Mucosa of descending colon (tissue), 3 donors: ENCODE data around the gene TPM2. TPM values are rescaled to one million over a fixed set of nuclear protein-coding genes. Genes with fewer than 3 reads are reported as not detected.

Experiments used
- ATAC-seq: fragments of 200-7000 bp; cut with Tn5 transposase; one replicate; pipeline ENCODE4 v1.9.1; 2020; ENCODE audit warnings: mild to moderate bottlenecking, moderate library complexity
- DNase-seq, 3 donors: peaks; one replicate each; pipeline ENCODE4 v3.0.0-alpha.2; 2020
- H3K36me3 ChIP-seq: fragments of 200-600 bp; one replicate; pipeline ENCODE4 v1.8.0; 2021; ENCODE audit warnings: low read depth, mild to moderate bottlenecking
- H3K4me1 ChIP-seq: fragments of 200-600 bp; one replicate; pipeline ENCODE4 v1.8.0; 2021; ENCODE audit warnings: low read depth, mild to moderate bottlenecking
- H3K4me3 ChIP-seq: fragments of 200-600 bp; one replicate; pipeline ENCODE4 v1.8.0; 2021; ENCODE audit warnings: mild to moderate bottlenecking
- H3K9me3 ChIP-seq: fragments of 200-600 bp; one replicate; pipeline ENCODE4 v1.8.0; 2021; ENCODE audit warnings: mild to moderate bottlenecking
- intact Hi-C, 2 donors: fragments of 100-400 bp; cut with DNase I in 1 of 2; cut with micrococcal nuclease in 1 of 2; formaldehyde crosslinking; loops; one replicate each; pipeline versions ENCODE4 v1.11.0 to v1.11.1; 2022; cut with DNase I, micrococcal nuclease
- total RNA-seq, 3 donors: library from RNA; stranded (reverse); fragmentation: NEBNext Ultra II Directional in 2 of 3; extraction: Animal tissue kit (Norgen Biotek cat#: 25700) in 2 of 3; gene quantifications; one replicate each; pipeline versions ENCODE4 v1.2.1 to v1.2.4, GENCODE V29; 2021 to 2023
- TF ChIP-seq, protein P1 (sequence below): fragments of 200-600 bp; IDR thresholded peaks from one replicate; pipeline ENCODE4 v1.8.0; 2022; ENCODE audit warnings: antibody characterized with exemption, mild to moderate bottlenecking
- donor health status: DM: no; HTN: no; CAD: no; lungs with moderate emphysema.
- donor health status: DM: no; HTN: no; CAD: no.
- donor health status: DM: no; HTN: yes; CAD: no.

TPM2 gene
- total RNA-seq, 3 donors from 2014 or later, result 45.3 to 1,899 (median 152) TPM

GRCh38 chr9:35656348-35656747 is 33.4 kb downstream of the TPM2 start:
- H3K9me3 ChIP-seq, result no peaks in the 10 kb centered on the region
- intact Hi-C loops, result loop anchor here in 1 of 2 donors (5.0 kb wide), 1 partner anchor 76 kb away; the partner anchor contains the start of genes CREB3 and TLN1
- ATAC-seq (no peak), DNase-seq (no peak)
- H3K36me3 ChIP-seq, result peaks cover 5% of the 10 kb centered on the region
- TF ChIP-seq, protein P1, sequence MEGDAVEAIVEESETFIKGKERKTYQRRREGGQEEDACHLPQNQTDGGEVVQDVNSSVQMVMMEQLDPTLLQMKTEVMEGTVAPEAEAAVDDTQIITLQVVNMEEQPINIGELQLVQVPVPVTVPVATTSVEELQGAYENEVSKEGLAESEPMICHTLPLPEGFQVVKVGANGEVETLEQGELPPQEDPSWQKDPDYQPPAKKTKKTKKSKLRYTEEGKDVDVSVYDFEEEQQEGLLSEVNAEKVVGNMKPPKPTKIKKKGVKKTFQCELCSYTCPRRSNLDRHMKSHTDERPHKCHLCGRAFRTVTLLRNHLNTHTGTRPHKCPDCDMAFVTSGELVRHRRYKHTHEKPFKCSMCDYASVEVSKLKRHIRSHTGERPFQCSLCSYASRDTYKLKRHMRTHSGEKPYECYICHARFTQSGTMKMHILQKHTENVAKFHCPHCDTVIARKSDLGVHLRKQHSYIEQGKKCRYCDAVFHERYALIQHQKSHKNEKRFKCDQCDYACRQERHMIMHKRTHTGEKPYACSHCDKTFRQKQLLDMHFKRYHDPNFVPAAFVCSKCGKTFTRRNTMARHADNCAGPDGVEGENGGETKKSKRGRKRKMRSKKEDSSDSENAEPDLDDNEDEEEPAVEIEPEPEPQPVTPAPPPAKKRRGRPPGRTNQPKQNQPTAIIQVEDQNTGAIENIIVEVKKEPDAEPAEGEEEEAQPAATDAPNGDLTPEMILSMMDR, result no peak
- no peak overlapping the region for H3K4me3 ChIP-seq
- H3K4me1 ChIP-seq, result peaks cover 57% of the 10 kb centered on the region

DNA sequence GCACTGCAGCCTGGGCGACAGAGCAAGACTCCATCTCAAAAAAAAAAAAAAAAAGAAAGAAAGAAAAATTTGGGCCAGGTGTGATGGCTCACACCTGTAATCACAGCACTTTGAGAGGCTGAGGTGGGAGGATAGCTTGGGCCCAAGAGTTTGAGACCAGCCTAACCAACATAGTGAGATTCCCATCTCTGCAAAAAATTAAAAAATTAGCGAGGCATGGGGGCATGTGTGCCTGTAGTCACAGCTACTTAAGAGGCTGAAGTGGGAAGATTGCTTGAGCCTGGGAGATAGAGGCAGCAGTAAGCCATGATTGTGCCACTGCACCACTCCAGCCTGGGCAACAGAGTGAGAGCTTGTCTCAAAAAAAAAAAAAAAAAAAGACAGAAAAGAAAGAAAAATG is 36.1 kb downstream of the TPM2 start:
- intact Hi-C loops, result no loop called here
- no peak overlapping the region for H3K4me3 ChIP-seq
- H3K4me1 ChIP-seq, result peaks cover 35% of the 10 kb centered on the region
- TF ChIP-seq, protein P1, result no peak
- ATAC-seq, result no peak
- DNase-seq, result no peak
- peaks cover 5% of the 10 kb centered on the region for H3K36me3 ChIP-seq
- H3K9me3 ChIP-seq, result no peaks in the 10 kb centered on the region

GRCh38 chr9:35652829-35653209 is 36.9 kb downstream of the TPM2 start:
- Histone ChIP-seq H3K9me3 (no peaks in the 10 kb centered on the region), H3K4me1 (peaks cover 32% of the 10 kb centered on the region), H3K4me3 (no peak overlapping the region), H3K36me3 (peaks cover 3% of the 10 kb centered on the region)
- ATAC-seq (no peak), DNase-seq (no peak)
- intact Hi-C loops, result no loop called here
- TF ChIP-seq, protein P1, result no peak

DNA sequence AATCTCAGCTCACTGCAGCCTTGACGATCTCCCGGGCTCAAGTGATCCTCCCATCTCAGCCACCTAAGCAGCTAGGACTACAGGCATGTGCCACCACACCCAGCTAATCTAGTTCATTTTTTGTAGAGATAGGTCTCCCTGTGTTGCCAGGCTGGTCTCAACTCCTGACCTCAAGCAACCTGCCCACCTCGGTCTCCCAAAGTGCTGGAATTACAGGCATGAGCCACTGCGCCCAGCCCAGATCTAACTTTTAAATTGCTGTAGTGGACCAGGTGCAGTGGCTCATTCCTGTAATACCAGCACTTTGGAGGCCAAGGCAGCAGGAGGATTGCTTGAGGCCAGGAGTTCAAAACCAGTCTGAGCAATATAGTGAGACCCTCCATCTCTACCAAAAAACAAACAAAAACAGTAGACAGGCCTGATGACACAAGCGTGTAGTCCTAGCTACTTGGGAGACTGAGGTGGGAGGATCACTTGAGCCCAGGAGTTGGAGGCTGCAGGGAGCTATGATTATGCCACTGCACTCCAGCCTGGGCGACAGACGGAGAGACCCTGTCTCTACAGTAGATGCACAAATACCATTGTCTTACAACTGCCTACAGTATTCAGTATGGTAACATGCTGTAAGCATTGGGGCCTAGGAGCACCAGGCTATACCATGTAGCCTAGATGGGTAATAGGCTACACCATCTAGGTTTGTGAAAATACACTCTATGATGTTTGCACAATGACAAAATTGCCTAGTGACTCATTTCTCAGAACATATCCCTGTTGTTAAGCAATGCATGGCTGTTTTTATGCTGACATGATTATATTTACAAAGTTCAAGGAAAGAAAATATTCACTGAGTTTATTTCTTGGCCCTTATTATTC is 37.5 kb downstream of the TPM2 start:
- Histone ChIP-seq H3K9me3 (no peaks in the 10 kb centered on the region), H3K36me3 (no peaks in the 10 kb centered on the region), H3K4me1 (peaks cover 26% of the 10 kb centered on the region), H3K4me3 (no peak overlapping the region)
- TF ChIP-seq, protein P1, result no peak
- intact Hi-C loops, result no loop called here
- DNase-seq (peak in 1 of 3 donors; percentile 52), ATAC-seq (peak; percentile 80)

GRCh38 chr9:35650341-35651158 is 39.2 kb downstream of the TPM2 start, which contains the start of gene SIT1:
SIT1 (minus strand) TSS chr9:35650931; CDS start chr9:35650853, 78 bp downstream.
- TF ChIP-seq, protein P1, result no peak
- DNase-seq, result peak in 2 of 3 donors; percentile 47 to 71

More at GRCh38 chr9:35650341-35651158, 39.2 kb downstream of the TPM2 start, which contains the start of gene SIT1:
- Histone ChIP-seq H3K9me3 (no peaks in the 10 kb centered on the region), H3K4me3 (no peak within 1 kb of the TSS), H3K4me1 (peaks cover 21% of the 10 kb centered on the region), H3K36me3 (no peaks in the 10 kb centered on the region)
- ATAC-seq, result no peak
- intact Hi-C loops, result no loop called here
